PC-3 (cell line): ENCODE data around the gene KCNH6. TPM values are rescaled to one million over a fixed set of nuclear protein-coding genes. Genes with fewer than 3 reads are reported as not detected.
A peak's percentile ranks its signal among the peaks of the same experiment; 100 is the strongest.

Source experiments
- ATAC-seq: fragments of 200-7000 bp; cut with Tn5 transposase; 2 replicates; pipeline ENCODE4 v1.9.1; 2020; ENCODE audit warnings: mild to moderate bottlenecking, moderate library complexity
- BruUV-seq: library from RNA; stranded (reverse); fragments of 400-500 nt; replicated peaks from 2 replicates; lab custom pipeline; 2021; lab: Mats Ljungman, UMichigan
- CTCF ChIA-PET: fragments of 300-600 bp; sonication (Branson Sonifier 250); formaldehyde crosslinking; loops from one replicate; lab custom pipeline; 2022; ENCODE audit warnings: antibody characterized with exemption; lab: Charles Lee
- POLR2A ChIA-PET: fragments of 300-600 bp; sonication (Branson Sonifier 250); formaldehyde crosslinking; loops from one replicate; lab custom pipeline; 2022; ENCODE audit warnings: antibody characterized with exemption; ENCODE audit not compliant: unreplicated experiment; lab: Charles Lee
- DNase-seq: peaks from one replicate; pipeline ENCODE4 v3.0.0-alpha.2; 2015
- H2AFZ ChIP-seq: fragments of 300-600 bp; sonication (generic); 2 replicates; pipeline ENCODE4 v1.6.0; 2016; ENCODE audit warnings: antibody characterized with exemption, low read length
- H3F3A ChIP-seq: fragments of 300-600 bp; sonication (generic); one replicate; pipeline ENCODE4 v1.6.0; 2017; ENCODE audit warnings: antibody characterized with exemption, low read length, control low read depth, mild to moderate bottlenecking; ENCODE audit not compliant: unreplicated experiment
- H3K27ac ChIP-seq: fragments of 300-600 bp; sonication (generic); 2 replicates; pipeline ENCODE4 v1.5.1; 2016; ENCODE audit warnings: mild to moderate bottlenecking, low read length
- H3K27me3 ChIP-seq: fragments of 300-600 bp; sonication (generic); 2 replicates; pipeline ENCODE4 v1.6.1; 2016; ENCODE audit warnings: low read length, mixed read lengths
- H3K36me3 ChIP-seq: fragments of 300-600 bp; sonication (generic); 2 replicates; pipeline ENCODE4 v1.6.1; 2016; ENCODE audit warnings: low read depth, mixed run types, low read length, mixed read lengths
- H3K4me1 ChIP-seq: fragments of 300-600 bp; sonication (generic); 2 replicates; pipeline ENCODE4 v1.5.1; 2016; ENCODE audit warnings: low read length; ENCODE audit not compliant: insufficient read depth
- H3K4me2 ChIP-seq: fragments of 300-600 bp; sonication (generic); 2 replicates; pipeline ENCODE4 v1.6.0; 2016; ENCODE audit warnings: low read length
- H3K4me3 ChIP-seq: fragments of 300-600 bp; sonication (generic); 2 replicates; pipeline ENCODE4 v1.5.1; 2016; ENCODE audit warnings: mild to moderate bottlenecking, low read length, mixed read lengths
- H3K79me2 ChIP-seq: fragments of 300-600 bp; sonication (generic); 2 replicates; pipeline ENCODE4 v1.6.1; 2017; ENCODE audit warnings: low read length, mixed read lengths
- H3K9ac ChIP-seq: fragments of 300-600 bp; sonication (generic); 2 replicates; pipeline ENCODE4 v1.6.0; 2016; ENCODE audit warnings: mild to moderate bottlenecking, low read length
- H3K9me2 ChIP-seq: fragments of 300-600 bp; sonication (generic); replicated peaks from 2 replicates; pipeline ENCODE4 v1.6.1; 2016; ENCODE audit warnings: mixed run types, low read length, mixed read lengths
- H3K9me3 ChIP-seq: fragments of 300-600 bp; sonication (generic); 2 replicates; pipeline ENCODE4 v1.6.1; 2016; ENCODE audit warnings: low read length, mixed read lengths
- H4K20me1 ChIP-seq: fragments of 300-600 bp; sonication (generic); 2 replicates; pipeline ENCODE4 v1.6.1; 2016; ENCODE audit warnings: low read length, mixed read lengths
- CTCF ChIP-seq: fragments of 300-600 bp; sonication (generic); conservative IDR thresholded peaks from 2 replicates; pipeline ENCODE4 v1.5.1; 2017; ENCODE audit warnings: antibody characterized with exemption, low read depth, mild to moderate bottlenecking, low read length
- EZH2 ChIP-seq: fragments of 300-600 bp; sonication (generic); IDR thresholded peaks from one replicate; pipeline ENCODE4 v1.6.1; 2017; ENCODE audit warnings: antibody characterized with exemption, mild to moderate bottlenecking, low read length; ENCODE audit not compliant: unreplicated experiment
- EZH2phosphoT487 ChIP-seq: fragments of 300-600 bp; sonication (generic); IDR thresholded peaks from 2 replicates; pipeline ENCODE4 v1.6.1; 2018; ENCODE audit warnings: mild to moderate bottlenecking, antibody characterized with exemption, low read length, borderline replicate concordance
- intact Hi-C: fragments of 100-400 bp; cut with micrococcal nuclease; formaldehyde crosslinking; loops from 2 replicates; pipeline ENCODE4 v1.9.0; 2023
- total RNA-seq: library from RNA; depleted of rRNA; stranded (reverse); fragments of >200 nt; gene quantifications from 2 replicates; pipeline ENCODE4 v1.2.3, GENCODE V29; 2014

The KCNH6 gene
- total RNA-seq, 1 experiment from 2014 or later = not detected

GRCh38 chr17:63547083-63547523 lies 23.9 kb downstream of the KCNH6 start:
- Histone ChIP-seq H3K4me3 (no peak overlapping the region), H3K27ac (no peak overlapping the region), H3K4me2 (no peak overlapping the region), H3K9me2 (no peaks in the 10 kb centered on the region), H3K36me3 (no peaks in the 10 kb centered on the region), H3K9ac (no peak overlapping the region), H3K79me2 (peaks cover 26% of the 10 kb centered on the region), H3K27me3 (no peaks in the 10 kb centered on the region), H3K9me3 (no peaks in the 10 kb centered on the region), H3K4me1 (peaks cover 9% of the 10 kb centered on the region), H4K20me1 (peaks cover 2% of the 10 kb centered on the region), H2AFZ (no peak overlapping the region), H3F3A (no peaks in the 10 kb centered on the region)
- intact Hi-C loops = no loop called here
- CTCF ChIA-PET = no interaction called here
- DNase-seq (no peak), ATAC-seq (no peak)
- TF ChIP-seq EZH2 (no peak), CTCF (no peak), EZH2phosphoT487 (no peak)
- POLR2A ChIA-PET = no interaction called here
- BruUV-seq = no TSS peak

DNA sequence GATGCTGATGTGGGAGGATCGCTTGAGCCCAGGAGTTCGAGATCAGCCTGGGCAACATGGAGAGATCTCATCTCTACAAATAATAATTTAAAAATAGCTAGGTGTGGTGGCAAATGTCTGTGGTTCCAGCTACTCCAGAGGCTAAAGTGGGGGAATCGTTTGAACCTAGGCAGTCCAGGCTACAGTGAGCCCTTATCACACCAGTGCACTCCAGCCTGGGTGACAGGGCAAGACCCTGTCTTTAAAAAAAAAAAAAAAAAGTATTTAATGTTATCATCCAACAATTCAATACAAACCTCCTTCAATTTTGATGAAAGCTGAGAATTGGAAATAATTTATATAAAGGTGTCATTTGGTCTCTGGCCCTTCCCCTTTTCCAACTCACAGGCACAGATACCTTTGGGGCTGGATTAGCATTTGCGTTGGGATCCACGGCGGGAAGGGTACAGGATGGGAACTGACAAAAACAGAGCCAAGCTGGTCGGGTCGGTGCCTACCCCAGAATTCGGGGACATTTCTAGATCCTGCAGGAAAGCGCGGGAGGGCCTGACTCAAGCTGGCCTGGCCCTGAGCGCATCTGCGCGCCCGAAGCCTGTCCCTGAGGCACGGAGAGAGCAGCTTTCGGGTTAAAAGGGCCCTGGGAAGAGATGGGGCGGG lies 26.3 kb downstream of the KCNH6 start:
- no peak for TF ChIP-seq EZH2phosphoT487
- TF ChIP-seq EZH2 = no peak
- TF ChIP-seq CTCF = no peak
- CTCF ChIA-PET = no interaction called here
- peaks cover 24% of the 10 kb centered on the region for H4K20me1 ChIP-seq
- POLR2A ChIA-PET = interaction anchor here (0.5 kb wide), 1 partner anchor 73 kb away, joined by 3 read pairs; the partner anchor contains the start of gene MAP3K3
- peaks cover 50% of the 10 kb centered on the region for H3K79me2 ChIP-seq
- peaks cover 22% of the 10 kb centered on the region for H3K4me1 ChIP-seq
- peak overlapping the region; percentile 96 for H2AFZ ChIP-seq
- H3K9me2 ChIP-seq = no peaks in the 10 kb centered on the region
- H3K9ac ChIP-seq = peak overlapping the region; percentile 85
- peak overlapping the region; percentile 36 for H3K27ac ChIP-seq
- no peaks in the 10 kb centered on the region; the same call in 1 of the 2 replicates for H3K36me3 ChIP-seq
- intact Hi-C loops = no loop called here
- H3K4me2 ChIP-seq = peak overlapping the region; percentile 87
- ATAC-seq (peak; percentile 9), DNase-seq (no peak)
- no peaks in the 10 kb centered on the region for H3F3A ChIP-seq
- H3K9me3 ChIP-seq = no peaks in the 10 kb centered on the region
- BruUV-seq = TSS peak; percentile 85
- H3K27me3 ChIP-seq = no peaks in the 10 kb centered on the region
- H3K4me3 ChIP-seq = peak overlapping the region; percentile 89
